ENCODE measurements around the gene ZNF468.

DNA sequence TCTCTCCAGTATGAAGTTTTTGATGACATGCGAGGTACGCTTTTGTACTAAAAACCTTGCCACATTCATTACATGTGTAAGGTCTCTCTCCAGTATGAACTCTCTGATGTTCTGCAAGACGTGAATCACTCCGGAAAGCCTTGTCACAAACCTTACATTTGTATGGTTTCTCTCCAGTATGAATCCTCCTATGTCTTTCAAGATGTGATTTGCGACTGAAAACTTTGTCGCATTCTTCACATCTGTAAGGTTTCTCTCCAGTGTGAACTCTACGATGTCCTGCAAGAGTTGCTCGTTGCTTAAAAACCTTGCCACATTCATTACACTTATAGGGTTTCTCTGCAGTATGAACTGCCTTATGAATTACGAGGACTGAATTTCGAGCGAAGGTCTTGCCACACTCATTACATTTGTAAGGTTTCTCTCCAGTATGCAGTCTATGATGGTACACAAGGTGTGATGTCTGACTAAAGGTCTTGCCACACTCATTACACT, 23.5 kb upstream of the ZNF468 start:
- TF ChIP-seq POLR2AphosphoS5 (IDR thresholded peaks at IDR 0.05): no peak
- TF ChIP-seq, protein P1, sequence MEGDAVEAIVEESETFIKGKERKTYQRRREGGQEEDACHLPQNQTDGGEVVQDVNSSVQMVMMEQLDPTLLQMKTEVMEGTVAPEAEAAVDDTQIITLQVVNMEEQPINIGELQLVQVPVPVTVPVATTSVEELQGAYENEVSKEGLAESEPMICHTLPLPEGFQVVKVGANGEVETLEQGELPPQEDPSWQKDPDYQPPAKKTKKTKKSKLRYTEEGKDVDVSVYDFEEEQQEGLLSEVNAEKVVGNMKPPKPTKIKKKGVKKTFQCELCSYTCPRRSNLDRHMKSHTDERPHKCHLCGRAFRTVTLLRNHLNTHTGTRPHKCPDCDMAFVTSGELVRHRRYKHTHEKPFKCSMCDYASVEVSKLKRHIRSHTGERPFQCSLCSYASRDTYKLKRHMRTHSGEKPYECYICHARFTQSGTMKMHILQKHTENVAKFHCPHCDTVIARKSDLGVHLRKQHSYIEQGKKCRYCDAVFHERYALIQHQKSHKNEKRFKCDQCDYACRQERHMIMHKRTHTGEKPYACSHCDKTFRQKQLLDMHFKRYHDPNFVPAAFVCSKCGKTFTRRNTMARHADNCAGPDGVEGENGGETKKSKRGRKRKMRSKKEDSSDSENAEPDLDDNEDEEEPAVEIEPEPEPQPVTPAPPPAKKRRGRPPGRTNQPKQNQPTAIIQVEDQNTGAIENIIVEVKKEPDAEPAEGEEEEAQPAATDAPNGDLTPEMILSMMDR (IDR thresholded peaks at IDR 0.05): no peak

Measured in sigmoid colon (tissue), 4 donors.